ENCODE results near the gene GON4L.
"Not testable (repeated sequence)": the region's sequence is repeated elsewhere in the genome, so short reads cannot be mapped to it uniquely, and the experiment has no call there.

The GON4L gene

DNA sequence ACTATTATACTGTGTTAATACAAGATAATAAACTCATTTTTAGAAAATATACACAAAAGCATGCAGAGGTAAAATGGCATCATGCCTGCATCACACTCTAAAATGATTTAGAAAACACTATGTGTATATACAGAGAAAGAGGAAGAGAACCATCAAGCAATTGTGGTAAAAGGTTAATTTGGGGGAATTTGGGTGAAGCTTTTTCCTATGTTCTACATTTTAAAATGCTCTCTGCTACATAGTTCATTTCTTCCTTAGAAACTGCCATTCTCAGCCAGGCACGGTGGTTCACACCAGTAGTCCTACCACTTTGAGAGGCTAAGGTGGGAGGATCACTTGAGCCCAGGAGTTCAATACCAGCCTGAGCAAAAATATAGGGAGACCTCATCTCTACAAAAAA, 44.1 kb downstream of the GON4L start:
- no peak for DNase-seq

GRCh38 chr1:155809088-155809487, 47.9 kb downstream of the GON4L start:
- DNase-seq, result no peak

DNA sequence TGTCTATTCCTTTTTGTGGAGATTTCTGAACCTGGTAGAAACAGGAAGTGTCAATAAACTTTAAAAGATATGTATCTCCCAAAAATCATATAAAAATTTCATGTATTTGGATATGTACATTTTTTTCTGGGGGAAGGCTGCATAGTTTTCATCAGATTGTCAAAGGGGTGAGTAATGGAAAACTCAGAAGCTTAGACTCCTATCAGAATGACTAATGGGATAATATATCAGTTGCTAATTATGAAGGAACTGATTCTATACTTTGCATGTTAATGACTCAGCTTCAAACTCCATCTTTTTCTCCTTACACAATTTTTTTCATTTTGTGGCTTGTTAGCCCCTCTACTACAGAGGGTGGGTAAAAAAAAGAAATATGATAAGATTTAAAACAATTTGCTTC, 55.9 kb downstream of the GON4L start:
- peak; percentile 76 for DNase-seq

GRCh38 chr1:155795618-155796017, 61.4 kb downstream of the GON4L start:
- DNase-seq, result not testable (repeated sequence)

DNA sequence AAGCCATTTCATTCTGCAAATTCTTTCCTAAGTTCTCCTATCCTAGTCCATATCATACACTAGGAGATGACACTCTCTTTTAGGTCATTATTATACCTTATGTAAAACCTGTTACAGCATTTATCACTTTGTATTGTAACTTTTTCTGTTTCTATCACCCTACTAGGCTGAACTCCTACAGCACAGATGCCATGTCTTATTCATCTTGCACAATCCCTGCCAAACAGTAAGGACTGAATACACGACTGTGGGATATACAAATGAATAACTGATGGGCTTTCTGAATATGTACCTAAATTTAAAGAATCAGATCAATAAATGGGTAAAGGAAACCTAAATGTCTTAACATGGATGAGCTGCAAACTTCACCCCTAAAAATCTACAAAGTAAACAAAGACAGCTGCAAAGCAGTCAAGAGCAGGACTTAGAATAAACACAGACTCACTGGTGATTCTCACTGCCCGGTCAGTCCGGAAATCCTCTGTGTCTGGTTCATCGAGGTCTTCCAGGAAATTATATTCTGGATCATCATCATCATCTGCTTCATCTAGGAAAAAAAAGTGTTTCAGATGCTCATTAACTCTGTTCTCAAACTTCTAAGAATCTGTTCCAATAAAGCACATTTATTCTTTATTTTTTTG, 62.3 kb downstream of the GON4L start:
- no peak for DNase-seq

DNA sequence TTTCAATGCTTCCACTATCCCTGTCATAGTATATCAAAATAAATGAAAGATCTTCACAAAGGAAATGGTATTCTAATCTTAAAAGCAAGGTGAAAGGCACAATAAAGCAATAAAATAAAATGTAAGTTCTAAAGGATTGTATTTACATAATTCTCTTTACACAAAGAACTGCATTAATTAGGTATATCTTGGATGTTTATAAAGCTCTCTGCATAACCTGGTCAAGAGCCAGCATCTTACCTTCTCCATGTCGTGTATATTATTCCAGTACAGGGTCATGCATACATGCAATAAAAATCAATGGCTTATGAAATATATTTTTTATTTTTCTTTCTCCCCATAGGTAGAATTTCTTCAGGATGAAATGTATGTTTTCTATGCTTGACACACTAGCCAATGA, 63.8 kb downstream of the GON4L start:
- DNase-seq, result no peak

GRCh38 chr1:155777582-155777981, 79.4 kb downstream of the GON4L start:
- no peak for DNase-seq

- DNase-seq, result peak; percentile 7
Observed at GRCh38 chr1:155776414-155776813, 80.6 kb downstream of the GON4L start.

GRCh38 chr1:155773221-155773620, 83.8 kb downstream of the GON4L start:
- no peak for DNase-seq

DNA sequence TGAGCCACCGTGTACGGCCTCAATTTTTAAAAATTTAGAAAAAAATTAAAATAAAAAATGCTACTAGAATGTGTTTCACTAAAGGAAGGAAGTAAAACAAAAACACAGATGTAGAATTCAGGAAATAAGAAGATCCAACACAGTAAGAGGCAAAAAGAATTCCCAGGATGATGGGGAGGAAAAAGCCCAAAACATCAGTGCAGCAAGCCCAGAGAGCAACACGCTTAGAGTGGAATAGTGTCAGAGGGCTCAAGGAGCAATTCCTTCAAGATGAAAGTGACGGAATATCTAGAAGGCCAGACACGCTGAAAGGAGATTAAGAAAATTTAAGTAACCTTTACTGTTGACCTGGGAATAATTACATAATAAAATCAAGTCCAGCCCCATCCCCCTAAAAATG, 87.8 kb downstream of the GON4L start:
- no peak for DNase-seq

DNA sequence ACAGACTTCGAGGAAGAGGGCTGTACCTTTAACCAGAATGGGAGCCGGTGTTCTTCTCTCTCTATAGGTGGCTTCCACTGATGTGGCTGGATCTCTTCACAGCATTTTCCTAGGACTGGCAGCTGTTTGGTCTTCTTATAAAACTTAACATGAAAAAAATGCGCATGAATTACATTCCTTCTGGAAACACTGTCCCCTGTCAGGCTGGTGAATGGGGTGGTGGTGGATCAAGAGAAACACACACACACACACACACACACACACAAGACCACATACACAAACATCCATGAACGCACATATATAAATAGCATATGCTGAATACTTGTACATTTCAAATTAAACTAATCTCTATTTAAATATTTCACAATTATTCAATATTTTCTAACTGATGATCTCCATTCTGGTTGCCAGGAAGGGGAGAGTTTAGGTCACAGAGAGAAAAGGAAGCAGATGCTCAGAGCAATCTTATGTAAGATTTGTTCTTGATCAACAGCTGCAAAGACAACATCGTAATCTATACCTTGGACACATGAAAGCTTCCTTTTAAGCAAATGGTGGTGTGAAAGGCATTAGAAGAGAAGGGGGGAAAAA, 89.5 kb downstream of the GON4L start:
- DNase-seq, result not testable (repeated sequence)

- not testable (repeated sequence) for DNase-seq
Observed at GRCh38 chr1:155763989-155764388, 93.0 kb downstream of the GON4L start.

- peak; percentile 89 for DNase-seq
Observed at GRCh38 chr1:155763090-155763815, 93.8 kb downstream of the GON4L start.

DNA sequence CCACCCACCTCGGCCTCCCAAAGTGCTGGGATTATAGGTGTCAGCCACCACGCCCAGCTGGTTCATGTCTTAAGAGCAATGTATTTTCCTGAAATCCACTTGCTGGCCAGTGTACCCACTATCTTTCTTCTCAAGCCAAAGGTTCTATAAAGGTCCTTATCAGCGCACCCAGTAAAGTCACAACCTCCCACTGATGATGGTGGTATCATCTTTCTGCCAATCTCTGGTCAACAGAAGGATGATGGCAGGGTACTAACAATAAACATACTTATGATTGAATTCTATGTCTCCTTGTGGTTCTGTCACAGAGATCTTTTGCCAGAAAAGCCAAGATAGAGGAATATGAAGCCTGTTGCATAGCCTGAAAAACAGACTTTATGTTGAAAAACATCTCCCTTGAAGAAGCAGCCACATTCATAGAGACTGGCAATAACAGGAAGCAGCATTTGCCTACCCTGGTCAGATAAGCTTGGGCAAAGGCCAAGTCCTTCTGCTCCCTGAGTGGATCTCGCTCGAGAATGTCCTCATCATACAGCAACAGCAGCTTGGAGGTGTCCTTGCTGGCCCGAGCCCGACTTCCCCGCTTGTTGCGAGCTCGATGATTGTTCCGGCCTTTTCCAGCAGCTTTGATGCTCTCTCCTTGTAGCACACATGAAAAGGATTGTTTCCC, 95.1 kb downstream of the GON4L start:
- no peak for DNase-seq

DNA sequence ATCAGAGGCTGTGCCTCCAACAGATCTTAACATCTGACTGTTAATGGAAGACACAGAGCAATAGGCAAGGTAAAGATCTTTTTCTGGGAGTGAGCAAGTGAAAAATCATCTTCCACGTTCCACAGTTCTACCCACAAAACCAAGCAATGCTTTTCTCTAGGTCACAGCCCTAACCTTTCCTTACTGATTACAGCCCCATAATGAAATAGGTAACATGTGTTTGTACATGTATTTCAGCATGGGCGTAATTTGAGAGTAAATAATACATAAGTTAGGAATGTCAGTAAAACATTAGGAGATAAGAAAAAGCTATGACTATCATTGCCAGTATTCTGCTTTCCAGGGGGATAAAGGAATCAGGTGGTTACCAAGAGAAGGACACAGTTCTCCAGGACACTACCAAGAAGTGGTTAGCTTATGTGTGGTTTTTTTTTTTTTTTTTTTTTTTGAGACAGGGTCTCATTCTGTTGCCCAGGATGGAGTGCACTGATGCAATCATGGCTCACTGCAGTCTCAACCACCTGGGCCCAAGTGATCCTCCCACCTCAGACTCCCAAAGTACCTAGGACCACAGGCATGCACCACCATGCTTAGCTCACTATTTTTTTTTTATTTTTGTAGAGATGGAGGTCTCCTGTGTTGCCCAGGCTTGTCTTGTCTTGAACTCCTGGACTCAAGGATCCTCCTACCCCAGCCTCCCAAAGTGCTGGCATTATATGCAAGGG, 96.1 kb downstream of the GON4L start:
- DNase-seq, result no peak

GRCh38 chr1:155759966-155760630, 96.9 kb downstream of the GON4L start:
- no peak for DNase-seq

DNA sequence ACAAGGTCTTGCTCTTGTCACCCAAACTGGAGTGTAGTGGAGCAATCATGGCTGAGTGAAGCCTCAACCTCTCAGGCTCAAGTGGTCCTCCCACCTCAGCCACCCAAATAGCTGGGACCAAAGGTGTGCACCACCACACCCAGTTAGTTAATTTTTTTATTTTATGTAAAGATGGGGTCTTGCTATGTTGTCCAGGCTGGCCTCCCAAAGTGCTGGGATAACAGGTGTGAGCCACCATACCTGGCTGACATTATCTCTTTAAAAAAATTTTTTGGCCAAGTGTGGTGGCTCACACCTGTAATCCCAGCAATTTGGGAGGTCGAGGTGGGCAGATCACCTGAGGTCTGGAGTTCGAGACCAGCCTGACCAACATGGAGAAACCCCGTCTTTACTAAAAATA, 98.0 kb downstream of the GON4L start:
- not testable (repeated sequence) for DNase-seq

GRCh38 chr1:155748141-155748540, 108.9 kb downstream of the GON4L start:
- not testable (repeated sequence) for DNase-seq

DNA sequence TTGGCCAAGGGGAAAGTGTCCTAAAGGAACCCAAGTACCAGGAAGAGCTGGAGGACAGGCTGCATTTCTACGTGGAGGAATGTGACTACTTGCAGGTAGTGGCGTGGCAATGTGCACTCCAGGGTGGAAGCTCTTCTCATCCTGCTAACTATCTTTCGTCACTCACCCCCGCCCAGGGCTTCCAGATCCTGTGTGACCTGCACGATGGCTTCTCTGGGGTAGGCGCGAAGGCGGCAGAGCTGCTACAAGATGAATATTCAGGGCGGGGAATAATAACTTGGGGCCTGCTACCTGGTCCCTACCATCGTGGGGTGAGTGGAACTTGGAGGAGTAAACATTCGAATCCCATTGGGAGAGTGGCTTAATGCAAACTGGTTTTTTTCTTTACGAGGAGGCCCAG, 109.4 kb downstream of the GON4L start:
- not testable (repeated sequence) for DNase-seq

GRCh38 chr1:155745284-155746228, 111.5 kb downstream of the GON4L start:
- peak; percentile 98 for DNase-seq

DNA sequence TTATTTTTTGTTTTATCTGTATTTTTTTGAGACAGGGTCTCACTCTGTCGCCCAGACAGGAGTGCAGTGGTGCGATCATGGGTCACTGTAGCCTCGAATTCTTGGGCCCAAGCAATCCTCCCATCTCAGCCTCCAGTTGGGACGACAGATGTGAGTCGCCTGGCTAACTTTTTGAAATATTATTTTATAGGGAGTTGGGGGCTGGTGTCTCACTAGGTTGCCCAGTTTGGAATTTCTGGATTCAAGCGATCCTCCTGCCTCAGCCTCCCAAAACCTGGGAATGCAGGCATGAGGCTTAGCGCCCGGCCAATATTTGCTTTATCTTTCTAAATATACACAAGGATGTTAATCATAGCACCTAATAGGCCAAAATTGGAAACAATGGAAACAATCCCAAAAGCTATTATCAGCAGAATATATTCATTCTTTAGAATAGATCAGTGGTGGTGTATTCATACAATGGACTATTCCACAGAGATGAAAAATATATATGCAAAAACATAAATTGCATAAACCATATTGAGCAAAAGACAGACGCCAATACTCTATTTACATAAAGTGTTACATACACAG, 112.2 kb downstream of the GON4L start:
- no peak for DNase-seq

All from fibroblast of skin of right quadriceps (primary cell).